ENCODE results near the gene ANKRD66.
"Not testable (repeated sequence)": the region's sequence is repeated elsewhere in the genome, so short reads cannot be mapped to it uniquely, and the experiment has no call there.

The ANKRD66 gene

GRCh38 chr6:46756469-46757213 is 9.9 kb downstream of the ANKRD66 start:
- no peak for DNase-seq

GRCh38 chr6:46757214-46757596 is 10.5 kb downstream of the ANKRD66 start:
- no peak for DNase-seq

- DNase-seq = no peak
Observed at GRCh38 chr6:46758960-46759753, 12.4 kb downstream of the ANKRD66 start.

DNA sequence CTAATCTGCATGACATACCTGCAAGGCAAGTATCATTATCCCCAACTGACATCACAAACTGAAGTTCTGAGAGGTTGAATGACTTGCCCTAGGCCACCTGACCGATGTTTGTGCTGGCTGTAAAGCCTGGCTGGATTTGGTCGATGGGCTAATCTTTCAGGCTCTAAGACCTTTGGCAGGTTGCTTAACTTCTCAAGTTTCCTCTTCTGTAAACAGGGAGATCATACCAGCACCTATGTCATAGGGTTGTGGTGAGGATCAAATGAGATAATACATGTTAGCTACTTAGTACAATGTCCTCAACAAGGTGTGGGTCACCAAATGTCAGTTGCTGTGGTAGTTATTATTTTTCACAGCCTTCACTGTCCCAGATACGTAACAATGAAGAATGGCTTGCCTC is 14.2 kb downstream of the ANKRD66 start:
- DNase-seq = no peak

DNA sequence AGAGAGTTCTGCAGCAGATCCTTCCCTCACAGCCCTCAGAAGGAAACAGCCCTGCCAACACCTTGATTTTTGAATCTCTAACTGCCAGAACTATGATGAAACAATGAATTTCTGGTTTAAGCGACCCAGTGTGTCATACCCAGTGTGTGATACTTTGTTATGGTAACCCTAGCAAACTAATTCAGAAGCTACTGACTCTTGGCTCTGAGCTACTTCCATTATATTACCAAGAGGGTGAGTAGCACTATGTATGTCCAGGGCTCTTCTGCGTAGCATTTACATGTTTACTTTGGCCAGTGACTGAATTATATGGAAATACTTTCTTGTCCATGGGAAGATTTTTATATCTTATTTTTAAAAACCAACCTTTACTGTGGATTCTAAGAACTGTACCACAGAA is 16.7 kb downstream of the ANKRD66 start:
- DNase-seq = no peak

GRCh38 chr6:46764280-46764679 is 17.5 kb downstream of the ANKRD66 start:
- not testable (repeated sequence) for DNase-seq

GRCh38 chr6:46764961-46765360 is 18.2 kb downstream of the ANKRD66 start:
- no peak for DNase-seq

DNA sequence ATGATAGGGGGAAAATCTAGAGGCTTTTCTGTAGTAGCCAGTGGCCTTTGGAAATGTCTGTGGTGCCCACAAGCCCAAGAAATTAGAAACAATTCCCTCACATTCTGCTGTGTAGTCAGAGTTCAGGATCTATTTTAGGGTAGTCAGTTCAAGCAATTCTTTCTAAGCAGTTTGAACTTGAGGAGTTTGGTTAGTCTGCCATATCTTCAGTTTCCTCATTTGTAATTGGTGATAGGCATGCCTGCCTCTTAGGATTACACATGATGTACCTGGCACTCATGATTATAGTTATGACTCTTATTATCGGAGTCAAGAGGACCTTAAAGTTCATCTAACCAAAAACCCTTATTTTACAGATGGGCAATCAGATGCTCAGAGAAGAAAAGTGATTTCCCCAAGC is 25.3 kb downstream of the ANKRD66 start:
- no peak for DNase-seq

DNA sequence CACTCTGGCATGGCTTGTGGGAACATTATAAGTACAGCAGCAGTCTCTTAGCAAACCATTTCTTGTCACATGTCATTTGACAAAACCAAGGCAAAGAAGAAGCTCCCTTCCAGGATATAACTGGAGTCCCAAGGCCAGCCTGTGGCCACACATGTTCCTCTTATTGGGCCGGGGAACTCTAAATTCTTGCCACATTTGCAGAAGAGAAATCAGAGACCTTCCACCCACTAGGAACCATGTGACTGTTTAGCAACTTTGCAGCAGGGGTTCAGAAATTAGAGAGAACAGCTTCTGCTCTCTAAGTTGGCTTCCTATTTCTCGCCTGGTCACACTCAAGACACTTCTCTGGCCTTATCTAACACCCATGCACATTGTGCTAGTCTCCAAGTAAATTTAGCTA is 26.0 kb downstream of the ANKRD66 start:
- DNase-seq = no peak

GRCh38 chr6:46773201-46773855 is 26.6 kb downstream of the ANKRD66 start:
- no peak for DNase-seq

DNA sequence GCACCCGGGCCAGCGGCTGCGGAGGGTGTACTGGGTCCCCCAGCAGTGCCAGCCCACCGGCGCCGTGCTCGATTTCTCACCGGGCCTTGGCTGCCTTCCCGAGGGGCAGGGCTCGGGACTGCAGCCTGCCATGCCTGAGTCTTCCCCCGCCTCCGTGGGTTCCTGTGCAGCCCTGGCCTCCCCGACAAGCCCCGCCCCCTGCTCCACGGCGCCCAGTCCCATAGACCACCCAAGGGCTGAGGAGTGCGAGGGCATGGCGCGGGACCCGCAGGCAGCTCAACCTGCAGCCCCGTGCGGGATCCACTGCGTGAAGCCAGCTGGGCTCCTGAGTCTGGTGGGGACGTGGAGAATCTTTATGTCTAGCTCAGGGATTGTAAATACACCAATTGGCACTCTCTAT is 28.0 kb downstream of the ANKRD66 start:
- not testable (repeated sequence) for DNase-seq

- DNase-seq = no peak
Observed at GRCh38 chr6:46776070-46776712, 29.5 kb downstream of the ANKRD66 start.

GRCh38 chr6:46777476-46778346 is 31.0 kb downstream of the ANKRD66 start:
- DNase-seq = no peak

GRCh38 chr6:46781478-46782378 is 35.0 kb downstream of the ANKRD66 start:
- DNase-seq = peak; percentile 45

- no peak for DNase-seq
Observed at GRCh38 chr6:46784535-46784934, 37.8 kb downstream of the ANKRD66 start.

GRCh38 chr6:46787871-46788540 is 41.3 kb downstream of the ANKRD66 start:
- no peak for DNase-seq

GRCh38 chr6:46788791-46789190 is 42.1 kb downstream of the ANKRD66 start:
- no peak for DNase-seq

DNA sequence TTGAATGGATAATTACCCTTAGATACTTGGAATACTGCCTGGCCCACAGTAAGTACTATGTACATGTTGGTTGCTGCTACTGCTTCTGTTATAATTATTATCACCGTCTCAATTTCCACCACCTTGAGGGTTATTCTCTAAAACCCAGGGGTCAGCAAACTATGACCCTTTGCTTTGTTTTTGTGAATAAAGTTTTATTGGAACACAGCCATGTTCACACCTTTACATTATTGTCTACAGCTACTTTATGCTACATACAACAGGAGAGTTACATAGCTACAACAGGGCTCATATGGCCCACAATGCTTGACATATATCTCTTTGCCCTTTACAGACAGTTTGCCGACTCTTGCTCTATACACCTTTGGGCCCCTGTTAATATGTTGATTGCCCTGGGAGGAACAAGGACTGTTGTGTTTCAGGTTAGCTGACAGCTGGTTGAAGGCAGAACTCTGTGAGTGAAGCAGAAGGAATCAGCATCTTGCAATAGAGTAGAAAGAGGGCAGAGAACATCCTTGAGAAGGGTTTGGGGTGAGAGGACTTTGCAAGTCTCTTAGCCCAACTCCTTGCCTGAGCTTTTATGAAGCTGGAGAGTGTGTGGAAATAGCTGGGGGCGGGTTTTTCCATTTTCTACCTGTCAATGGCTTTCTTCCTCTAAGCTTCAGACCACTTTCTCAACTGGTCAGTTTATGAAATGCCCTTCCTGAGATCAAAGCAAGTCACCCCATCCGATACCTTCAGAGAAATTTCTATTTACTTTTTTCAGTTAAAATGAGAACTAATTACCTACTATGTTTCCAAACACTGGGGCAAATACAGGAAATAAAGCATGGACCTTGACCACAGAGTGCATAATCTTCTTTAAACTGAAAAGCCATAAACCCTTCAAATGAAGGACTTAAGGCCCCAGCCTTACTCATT is 43.0 kb downstream of the ANKRD66 start:
- no peak for DNase-seq

GRCh38 chr6:46790355-46790874 is 43.7 kb downstream of the ANKRD66 start:
- no peak for DNase-seq

Data from NCI-H2171 treated with DMSO at 0.1 percent for 48 hours (cell line).